HepG2 (cell line): ENCODE data around the gene DAPL1. TPM values are rescaled to one million over a fixed set of nuclear protein-coding genes. Genes with fewer than 3 reads are reported as not detected.

ENCODE experiments used
- ATAC-seq: fragments of 200-7000 bp; cut with Tn5 transposase; 3 replicates; pipeline ENCODE4 v1.9.1; 2020; ENCODE audit warnings: mild to moderate bottlenecking, moderate library complexity
- BruUV-seq: library from RNA; stranded (reverse); fragments of 400-500 nt; replicated peaks from 2 replicates; lab custom pipeline; 2021; lab: Mats Ljungman, UMichigan
- CTCF ChIA-PET: fragments of 300-600 bp; formaldehyde crosslinking; extraction: SDS; loops from one replicate; lab custom pipeline; 2021; ENCODE audit warnings: low total read pairs, inconsistent platforms, low intra/inter-chr PET ratio; lab: Yijun Ruan, JAX
- POLR2A ChIA-PET: fragments of 350-600 bp; sonication (Branson Sonifier 250); formaldehyde crosslinking; loops from one replicate; lab custom pipeline; 2020; ENCODE audit warnings: antibody characterized with exemption, inconsistent platforms; lab: Yijun Ruan, JAX
- DNase-seq: peaks from one replicate; pipeline ENCODE4 v3.0.0-alpha.2; 2015; ENCODE audit warnings: low spot score
- FAIRE-seq: peaks from 3 replicates; lab custom pipeline; 2011; peaks lifted over from hg19 to GRCh38; lab: Jason Lieb, UNC
- H2AFZ ChIP-seq: one replicate; pipeline ENCODE4 v1.6.1; 2011; ENCODE audit warnings: low read length, inconsistent platforms
- H3K27ac ChIP-seq: fragments of 300-600 bp; 3 replicates; pipeline ENCODE4 v1.8.0; 2011; ENCODE audit warnings: mixed run types, mild to moderate bottlenecking, mixed read lengths, low read length, inconsistent platforms; ENCODE audit not compliant: insufficient read depth; ENCODE audit errors: extremely low read length
- H3K27me3 ChIP-seq, 2 experiments: fragments of 200-600 bp in 1 of 2; 2 replicates in 1 of 2; 3 replicates in 1 of 2; pipeline versions ENCODE4 v1.6.0 to v1.8.0; 2011; ENCODE audit warnings: low read length in 2 of 2, mild to moderate bottlenecking in 2 of 2, moderate library complexity in 2 of 2, inconsistent platforms in 1 of 2; ENCODE audit not compliant: insufficient read depth in 2 of 2, control insufficient read depth in 1 of 2
- H3K36me3 ChIP-seq, 2 experiments: fragments of 200-600 bp in 1 of 2; replicated peaks in 1 of 2; 2 replicates in 1 of 2; 3 replicates in 1 of 2; pipeline versions ENCODE4 v1.5.1 to v1.8.0; 2011; ENCODE audit warnings: low read length in 2 of 2, inconsistent platforms in 1 of 2; ENCODE audit not compliant: insufficient read depth in 2 of 2, control insufficient read depth in 1 of 2
- H3K4me1 ChIP-seq: 2 replicates; pipeline ENCODE4 v1.5.1; 2012; ENCODE audit warnings: low read length, inconsistent platforms; ENCODE audit not compliant: insufficient read depth
- H3K4me2 ChIP-seq: 2 replicates; pipeline ENCODE4 v1.6.0; 2011; ENCODE audit warnings: low read depth, low read length, inconsistent platforms
- H3K4me3 ChIP-seq, 3 experiments: fragments of 200-600 bp in 1 of 3; sonication (generic), shearing (Covaris generic) in 1 of 3; replicated peaks in 1 of 3; 2 replicates each; pipeline ENCODE4 v1.5.1; 2011 to 2016; ENCODE audit warnings: low read length in 3 of 3, inconsistent platforms in 2 of 3, low read depth in 2 of 3, mild to moderate bottlenecking in 2 of 3, control low read depth in 1 of 3, mixed read lengths in 1 of 3; ENCODE audit not compliant: insufficient read depth in 1 of 3
- H3K79me2 ChIP-seq: one replicate; pipeline ENCODE4 v1.6.1; 2011; ENCODE audit warnings: low read length, inconsistent platforms; ENCODE audit not compliant: insufficient read depth
- H3K9ac ChIP-seq: 2 replicates; pipeline ENCODE4 v1.6.0; 2011; ENCODE audit warnings: mild to moderate bottlenecking, low read depth, low read length, inconsistent platforms; ENCODE audit not compliant: insufficient read depth
- H3K9me3 ChIP-seq: 2 replicates; pipeline ENCODE4 v1.5.1; 2012; ENCODE audit warnings: mild to moderate bottlenecking, low read length
- H4K20me1 ChIP-seq: 2 replicates; pipeline ENCODE4 v1.6.0; 2011; ENCODE audit warnings: inconsistent platforms, mild to moderate bottlenecking, low read length, moderate library complexity; ENCODE audit not compliant: insufficient read depth
- GATAD2A ChIP-seq: IDR thresholded peaks from 2 replicates; pipeline ENCODE4 v1.6.1; 2016
- RBM22 ChIP-seq: fragments of 200-400 bp; formaldehyde crosslinking; optimal IDR thresholded peaks from 2 replicates; pipeline ENCODE3; 2017; ENCODE audit warnings: mild to moderate bottlenecking, low read length, moderate library complexity
- ZFP90 ChIP-seq: sonication (generic); formaldehyde crosslinking; IDR thresholded peaks from 2 replicates; pipeline ENCODE4 v1.8.0; 2022; ENCODE audit warnings: missing genetic modification reagents, mild to moderate bottlenecking, inconsistent platforms, borderline replicate concordance
- WGBS: methylation state at CpG from one replicate; pipeline ENCODE4 v1.1.6; 2017; ENCODE audit warnings: low lambda C conversion rate; 5-methylcytosine and 5-hydroxymethylcytosine counted together
- in situ Hi-C: cut with HindIII; loops from 2 replicates; pipeline ENCODE4 v1.10.0; 2017; ENCODE audit warnings: low pct_unique_long_range_greater_than_20kb; ENCODE audit not compliant: extremely low pct_ligation_motif_present
- intact Hi-C: fragments of 100-400 bp; cut with micrococcal nuclease; formaldehyde crosslinking; loops from one replicate; pipeline ENCODE4 v1.10.0; 2022; ENCODE audit not compliant: unreplicated experiment
- polyA plus RNA-seq, 8 experiments: library from polyadenylated mRNA; depleted of rRNA in 3 of 8; stranded (reverse) in 7 of 8; unstranded in 1 of 8; fragments of >200 nt; fragmentation: Illumina TruSeq in 4 of 8; extraction: Trizol in 4 of 8; gene quantifications; 2 replicates each; pipeline versions ENCODE4 v1.2.1 to v1.2.3, GENCODE V29; 2011 to 2016; ENCODE audit warnings: low read depth in 4 of 8, missing spikeins in 1 of 8, mixed read lengths in 1 of 8; ENCODE audit not compliant: insufficient read depth in 1 of 8
- total RNA-seq, 5 experiments: library from RNA; depleted of rRNA; stranded (reverse); fragments of >200 nt; fragmentation: Illumina TruSeq; extraction: Trizol; gene quantifications; 2 replicates each; pipeline ENCODE4 v1.2.3, GENCODE V29; 2016; ENCODE audit warnings: low read depth in 1 of 5
- TF ChIP-seq, protein P1 (sequence below): sonication (generic); formaldehyde crosslinking; IDR thresholded peaks from 2 replicates; pipeline ENCODE4 v1.4.0; 2020; ENCODE audit warnings: missing genetic modification reagents

Gene DAPL1
- total and polyA plus RNA-seq, 2 of the 13 experiments (the other 11 are each of a cell fraction or from before 2014, with no cell fraction given), result not detected

DNA sequence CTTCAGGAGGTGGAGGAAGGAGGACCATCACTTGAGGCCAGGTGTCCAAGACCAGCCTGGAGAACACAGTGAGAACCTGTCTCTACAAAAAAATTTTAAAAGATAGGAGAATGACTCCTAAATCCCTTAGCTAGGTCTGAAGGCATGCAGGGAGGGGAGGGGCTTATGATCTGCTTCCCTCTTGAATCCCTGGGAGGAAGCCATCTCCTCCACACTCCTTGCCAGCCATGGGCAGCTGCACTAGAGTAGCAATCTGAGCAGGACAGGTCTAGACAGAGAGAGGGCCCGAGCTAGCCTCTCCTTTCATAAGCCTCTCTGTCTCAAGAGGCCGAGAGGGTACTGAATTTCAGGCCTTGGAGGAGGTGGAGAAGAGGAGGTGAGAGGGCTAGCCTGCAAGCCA is 42.5 kb downstream of the DAPL1 start:
- Histone ChIP-seq H3K79me2 (no peaks in the 10 kb centered on the region), H3K27me3 (no peaks in the 10 kb centered on the region; a peak in 1 of 5 replicates), H3K36me3 (no peaks in the 10 kb centered on the region), H2AFZ (no peak overlapping the region), H3K4me2 (no peak overlapping the region), H3K4me3 (no peak overlapping the region), H4K20me1 (no peaks in the 10 kb centered on the region), H3K27ac (no peak overlapping the region), H3K9me3 (no peaks in the 10 kb centered on the region), H3K9ac (no peak overlapping the region), H3K4me1 (no peaks in the 10 kb centered on the region)
- TF ChIP-seq ZFP90 (CRISPR knock-in tag) (no peak), GATAD2A (CRISPR knock-in tag) (no peak)
- no TSS peak for BruUV-seq
- ATAC-seq (no peak; the same call in 2 of the 3 replicates), DNase-seq (no peak), FAIRE-seq (no peak)
- ChIA-PET POLR2A (no interaction called here), CTCF (no interaction called here)
- intact Hi-C loops (no loop called here), in situ Hi-C loops (no loop called here)
- 0% methylated on average over 2 of the region's 2 CpGs for WGBS

DNA sequence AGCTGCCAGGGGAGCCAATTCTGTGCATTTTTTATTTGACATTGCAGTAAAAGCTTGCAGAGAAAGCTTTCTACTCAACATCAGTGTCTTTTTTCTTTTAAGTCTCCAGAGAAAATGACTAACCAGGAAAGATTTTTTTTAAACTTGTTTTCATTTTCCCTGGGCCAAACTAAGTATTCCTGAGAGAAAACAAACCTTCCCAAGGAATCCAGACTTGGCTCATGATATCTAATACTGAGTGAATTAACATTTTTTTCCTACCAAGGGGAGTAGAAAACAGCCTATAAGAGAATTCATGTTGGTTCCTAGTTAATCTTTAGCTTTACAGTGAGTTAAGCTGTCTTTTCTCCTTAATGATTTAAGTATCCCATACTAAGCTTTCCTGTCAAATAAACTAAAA is 46.7 kb downstream of the DAPL1 start:
- TF ChIP-seq, protein P1, sequence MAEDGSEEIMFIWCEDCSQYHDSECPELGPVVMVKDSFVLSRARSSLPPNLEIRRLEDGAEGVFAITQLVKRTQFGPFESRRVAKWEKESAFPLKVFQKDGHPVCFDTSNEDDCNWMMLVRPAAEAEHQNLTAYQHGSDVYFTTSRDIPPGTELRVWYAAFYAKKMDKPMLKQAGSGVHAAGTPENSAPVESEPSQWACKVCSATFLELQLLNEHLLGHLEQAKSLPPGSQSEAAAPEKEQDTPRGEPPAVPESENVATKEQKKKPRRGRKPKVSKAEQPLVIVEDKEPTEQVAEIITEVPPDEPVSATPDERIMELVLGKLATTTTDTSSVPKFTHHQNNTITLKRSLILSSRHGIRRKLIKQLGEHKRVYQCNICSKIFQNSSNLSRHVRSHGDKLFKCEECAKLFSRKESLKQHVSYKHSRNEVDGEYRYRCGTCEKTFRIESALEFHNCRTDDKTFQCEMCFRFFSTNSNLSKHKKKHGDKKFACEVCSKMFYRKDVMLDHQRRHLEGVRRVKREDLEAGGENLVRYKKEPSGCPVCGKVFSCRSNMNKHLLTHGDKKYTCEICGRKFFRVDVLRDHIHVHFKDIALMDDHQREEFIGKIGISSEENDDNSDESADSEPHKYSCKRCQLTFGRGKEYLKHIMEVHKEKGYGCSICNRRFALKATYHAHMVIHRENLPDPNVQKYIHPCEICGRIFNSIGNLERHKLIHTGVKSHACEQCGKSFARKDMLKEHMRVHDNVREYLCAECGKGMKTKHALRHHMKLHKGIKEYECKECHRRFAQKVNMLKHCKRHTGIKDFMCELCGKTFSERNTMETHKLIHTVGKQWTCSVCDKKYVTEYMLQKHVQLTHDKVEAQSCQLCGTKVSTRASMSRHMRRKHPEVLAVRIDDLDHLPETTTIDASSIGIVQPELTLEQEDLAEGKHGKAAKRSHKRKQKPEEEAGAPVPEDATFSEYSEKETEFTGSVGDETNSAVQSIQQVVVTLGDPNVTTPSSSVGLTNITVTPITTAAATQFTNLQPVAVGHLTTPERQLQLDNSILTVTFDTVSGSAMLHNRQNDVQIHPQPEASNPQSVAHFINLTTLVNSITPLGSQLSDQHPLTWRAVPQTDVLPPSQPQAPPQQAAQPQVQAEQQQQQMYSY (CRISPR knock-in tag), result no peak
- TF ChIP-seq RBM22, result no peak
- POLR2A ChIA-PET, result no interaction called here
- Histone ChIP-seq H3K79me2 (no peaks in the 10 kb centered on the region), H3K4me3 (no peak overlapping the region), H2AFZ (no peak overlapping the region), H3K9me3 (no peaks in the 10 kb centered on the region), H3K4me2 (no peak overlapping the region), H3K27ac (no peak overlapping the region), H4K20me1 (no peaks in the 10 kb centered on the region), H3K27me3 (no peaks in the 10 kb centered on the region; a peak in 1 of 5 replicates), H3K36me3 (no peaks in the 10 kb centered on the region), H3K4me1 (peaks cover 10% of the 10 kb centered on the region; the same call in 1 of the 2 replicates), H3K9ac (no peak overlapping the region)
- no peak for DNase-seq
- intact Hi-C loops, result no loop called here
- CTCF ChIA-PET, result no interaction called here
- FAIRE-seq, result no peak
- BruUV-seq, result no TSS peak
- in situ Hi-C loops, result no loop called here
- ATAC-seq, result no peak
